GM12878 (cell line): ENCODE data around the gene LDLRAP1. TPM values are rescaled to one million over a fixed set of nuclear protein-coding genes. Genes with fewer than 3 reads are reported as not detected.

ENCODE experiments used
- ATAC-seq: fragments of 200-7000 bp; cut with Tn5 transposase; 3 replicates; pipeline ENCODE4 v1.9.1; 2020; ENCODE audit warnings: mild to moderate bottlenecking, moderate library complexity
- BruUV-seq: library from RNA; stranded (reverse); fragments of 400-500 nt; replicated peaks from 2 replicates; lab custom pipeline; 2021; lab: Mats Ljungman, UMichigan
- CTCF ChIA-PET: fragments of 300-600 bp; sonication (Branson Sonifier 250); formaldehyde crosslinking; extraction: SDS; loops from one replicate; lab custom pipeline; 2021; ENCODE audit warnings: inconsistent platforms; lab: Yijun Ruan, JAX
- POLR2A ChIA-PET: fragments of 350-600 bp; formaldehyde crosslinking; extraction: SDS; loops from one replicate; lab custom pipeline; 2021; ENCODE audit warnings: inconsistent platforms; lab: Charles Lee
- RAD21 ChIA-PET: fragments of 300-600 bp; sonication (Branson Sonifier 250); formaldehyde crosslinking; loops from one replicate; lab custom pipeline; 2023; ENCODE audit warnings: antibody characterized with exemption; ENCODE audit not compliant: unreplicated experiment; lab: Charles Lee
- SMC1A ChIA-PET: fragments of 300-600 bp; sonication (Branson Sonifier 250); formaldehyde crosslinking; loops from one replicate; lab custom pipeline; 2023; ENCODE audit not compliant: unreplicated experiment, uncharacterized antibody; lab: Charles Lee
- DNase-seq: peaks from one replicate; pipeline ENCODE4 v3.0.0-alpha.2; 2011; ENCODE audit warnings: low read depth, low spot score
- FAIRE-seq: peaks from 3 replicates; lab custom pipeline; 2011; peaks lifted over from hg19 to GRCh38; lab: Jason Lieb, UNC
- H2AFZ ChIP-seq: 2 replicates; pipeline ENCODE4 v1.6.0; 2011; ENCODE audit warnings: low read depth, low read length, control low read depth; ENCODE audit not compliant: control insufficient read depth
- H3K27ac ChIP-seq: 2 replicates; pipeline ENCODE4 v1.5.1; 2011; ENCODE audit warnings: control low read depth; ENCODE audit not compliant: control insufficient read depth, insufficient read depth
- H3K27me3 ChIP-seq, 2 experiments: replicated peaks in 1 of 2; 2 replicates each; pipeline versions ENCODE4 v1.6.0 to v1.6.1; 2011; ENCODE audit warnings: low read length in 1 of 2; ENCODE audit not compliant: control insufficient read depth in 2 of 2, insufficient read depth in 2 of 2
- H3K36me3 ChIP-seq, 2 experiments: 2 replicates each; pipeline ENCODE4 v1.5.1; 2011; ENCODE audit warnings: low read length in 1 of 2; ENCODE audit not compliant: control insufficient read depth in 2 of 2, insufficient read depth in 2 of 2
- H3K4me1 ChIP-seq: 2 replicates; pipeline ENCODE4 v1.6.1; 2011; ENCODE audit warnings: mild to moderate bottlenecking, low read length, moderate library complexity, mixed read lengths; ENCODE audit not compliant: control insufficient read depth, insufficient read depth
- H3K4me2 ChIP-seq: 2 replicates; pipeline ENCODE4 v1.6.0; 2011; ENCODE audit warnings: control low read depth; ENCODE audit not compliant: control insufficient read depth, insufficient read depth
- H3K4me3 ChIP-seq: fragments of 200-600 bp; sonication (generic); 2 replicates; pipeline ENCODE4 v1.5.1; 2016
- H3K79me2 ChIP-seq: 2 replicates; pipeline ENCODE4 v1.6.0; 2011; ENCODE audit warnings: low read length; ENCODE audit not compliant: control insufficient read depth, insufficient read depth
- H3K9ac ChIP-seq: 2 replicates; pipeline ENCODE4 v1.8.0; 2011; ENCODE audit warnings: low read length, control low read depth, mixed read lengths; ENCODE audit not compliant: control insufficient read depth, insufficient read depth
- H3K9me3 ChIP-seq: replicated peaks from 3 replicates; pipeline ENCODE4 v1.5.1; 2011; ENCODE audit warnings: mild to moderate bottlenecking, low read length; ENCODE audit not compliant: control insufficient read depth, insufficient read depth
- H4K20me1 ChIP-seq: 2 replicates; pipeline ENCODE4 v1.6.0; 2011; ENCODE audit not compliant: control insufficient read depth, insufficient read depth
- CBX3 ChIP-seq: fragments of 200-600 bp; sonication (generic); IDR thresholded peaks from 2 replicates; pipeline ENCODE4 v1.6.1; 2016; ENCODE audit warnings: low read depth, borderline replicate concordance
- CEBPB ChIP-seq, 2 experiments: fragments of 150-350 bp in 1 of 2; IDR thresholded peaks; 2 replicates each; pipeline ENCODE4 v1.6.1; 2012 to 2014; ENCODE audit warnings: low read depth in 2 of 2, low read length in 2 of 2, borderline replicate concordance in 1 of 2, inconsistent platforms in 1 of 2
- CHD4 ChIP-seq: fragments of 200-600 bp; sonication (generic); IDR thresholded peaks from 2 replicates; pipeline ENCODE4 v1.6.1; 2016; ENCODE audit warnings: mild to moderate bottlenecking
- E2F8 ChIP-seq: fragments of 450-650 bp; IDR thresholded peaks from 2 replicates; pipeline ENCODE4 v1.6.1; 2018; ENCODE audit warnings: mild to moderate bottlenecking, low read depth, moderate library complexity; ENCODE audit not compliant: partially characterized antibody
- FOS ChIP-seq: IDR thresholded peaks from 3 replicates; pipeline ENCODE4 v1.6.1; 2011; ENCODE audit warnings: borderline replicate concordance; ENCODE audit not compliant: insufficient read length; ENCODE audit errors: extremely low read depth
- IKZF2 ChIP-seq, 2 experiments: fragments of 450-650 bp; IDR thresholded peaks; 2 replicates each; pipeline ENCODE4 v1.6.1; 2017; ENCODE audit warnings: mild to moderate bottlenecking in 2 of 2, moderate library complexity in 2 of 2
- KDM1A ChIP-seq: fragments of 200-600 bp; sonication (generic); IDR thresholded peaks from 2 replicates; pipeline ENCODE4 v1.6.1; 2016; ENCODE audit warnings: borderline replicate concordance
- MXI1 ChIP-seq: fragments of 150-350 bp; IDR thresholded peaks from 2 replicates; pipeline ENCODE4 v1.6.1; 2011; ENCODE audit warnings: low read depth, mild to moderate bottlenecking, inconsistent platforms, low read length, improper control_type of control experiment
- NFYA ChIP-seq: IDR thresholded peaks from 2 replicates; pipeline ENCODE4 v1.6.1; 2011; ENCODE audit warnings: low read depth, mild to moderate bottlenecking, low read length, improper control_type of control experiment, borderline replicate concordance
- PAX5 ChIP-seq: IDR thresholded peaks from 2 replicates; pipeline ENCODE4 v1.6.1; 2011; ENCODE audit warnings: low read depth, low read length, borderline replicate concordance
- PRDM15 ChIP-seq: fragments of 450-650 bp; formaldehyde crosslinking; IDR thresholded peaks from 2 replicates; pipeline ENCODE4 v1.4.0; 2020; ENCODE audit warnings: mild to moderate bottlenecking, moderate library complexity
- RAD51 ChIP-seq: fragments of 450-650 bp; IDR thresholded peaks from 2 replicates; pipeline ENCODE4 v1.6.1; 2016; ENCODE audit warnings: moderate library complexity, mild to moderate bottlenecking, inconsistent platforms
- RCOR1 ChIP-seq: conservative IDR thresholded peaks from 2 replicates; pipeline ENCODE4 v1.6.1; 2012; ENCODE audit warnings: low read depth, low read length, improper control_type of control experiment
- SREBF1 ChIP-seq: IDR thresholded peaks from 2 replicates; pipeline ENCODE4 v1.6.1; 2012; ENCODE audit warnings: mild to moderate bottlenecking, low read length
- SUPT20H ChIP-seq: IDR thresholded peaks from 2 replicates; pipeline ENCODE4 v1.6.1; 2011; ENCODE audit warnings: low read depth, mild to moderate bottlenecking, low read length, moderate library complexity, borderline replicate concordance; ENCODE audit not compliant: control insufficient read depth
- TCF12 ChIP-seq: IDR thresholded peaks from 2 replicates; pipeline ENCODE4 v1.6.1; 2011; ENCODE audit warnings: low read depth, mild to moderate bottlenecking, low read length
- USF2 ChIP-seq: IDR thresholded peaks from 2 replicates; pipeline ENCODE4 v1.6.1; 2011; ENCODE audit warnings: low read depth, low read length, improper control_type of control experiment, borderline replicate concordance
- WGBS: methylation state at CpG from one replicate; pipeline ENCODE4 v1.1.6; 2016; ENCODE audit warnings: low lambda C conversion rate; ENCODE audit not compliant: insufficient replicate concordance, insufficient coverage; ENCODE audit errors: missing lambda C conversion rate; 5-methylcytosine and 5-hydroxymethylcytosine counted together
- in situ Hi-C: fragments of 300-500 bp; cut with MboI; formaldehyde crosslinking; loops from 9 replicates; pipeline ENCODE4 v1.14.3; 2018; ENCODE audit warnings: mixed read lengths
- intact Hi-C: fragments of 100-400 bp; cut with micrococcal nuclease; formaldehyde crosslinking; loops from one replicate; pipeline ENCODE4 v1.14.2; 2022; ENCODE audit not compliant: unreplicated experiment
- polyA plus RNA-seq, 11 experiments: library from polyadenylated mRNA; depleted of rRNA in 4 of 11; unstranded in 6 of 11; stranded (reverse) in 5 of 11; fragments of >200 nt; fragmentation: Nextera tagmentation in 4 of 11; fragmentation: Illumina TruSeq in 1 of 11; extraction: Ambion mirVana in 4 of 11; extraction: Trizol in 1 of 11; gene quantifications; 1 replicate in 1 of 11; 2 replicates in 10 of 11; pipeline versions ENCODE4 v1.2.1 to v1.2.3, GENCODE V29; 2011 to 2016; ENCODE audit warnings: inconsistent platforms in 2 of 11, missing spikeins in 2 of 11, low read depth in 1 of 11
- total RNA-seq, 4 experiments: library from RNA; depleted of rRNA in 3 of 4; stranded (reverse); fragments of >200 nt in 3 of 4; fragmentation: Illumina TruSeq in 1 of 4; extraction: Trizol in 1 of 4; gene quantifications; 2 replicates each; pipeline versions ENCODE4 v1.2.1 to v1.2.3, GENCODE V29; 2013 to 2021

Gene LDLRAP1
- total and polyA plus RNA-seq, 10 of the 15 experiments (the other 5 are each of a cell fraction or from before 2014, with no cell fraction given): 0.43 to 37.6 (median 22.0) TPM

- CTCF ChIA-PET: interaction anchor here (0.5 kb wide), 1 partner anchor 126 kb away, joined by 5 read pairs; no protein-coding TSS in a partner anchor
- RAD21 ChIA-PET: no interaction called here
- no peak overlapping the region for H3K27ac ChIP-seq
- H3K79me2 ChIP-seq: no peaks in the 10 kb centered on the region
- POLR2A ChIA-PET: no interaction called here
- in situ Hi-C loops: no loop called here
- intact Hi-C loops: loop anchor here (10.0 kb wide), 1 partner anchor 245 kb away; no protein-coding TSS in a partner anchor
- ATAC-seq: no peak; the same call in 2 of the 3 replicates
- no TSS peak for BruUV-seq
- no peak overlapping the region for H3K4me2 ChIP-seq
- SMC1A ChIA-PET: no interaction called here
- no peaks in the 10 kb centered on the region for H3K36me3 ChIP-seq
- H3K9ac ChIP-seq: no peak overlapping the region
- H4K20me1 ChIP-seq: no peaks in the 10 kb centered on the region
- H3K4me1 ChIP-seq: no peaks in the 10 kb centered on the region
- no peak for DNase-seq
- no peaks in the 10 kb centered on the region; a peak in 1 of 4 replicates for H3K27me3 ChIP-seq
- no peak overlapping the region for H2AFZ ChIP-seq
- H3K9me3 ChIP-seq: no peaks in the 10 kb centered on the region
- 27% methylated on average over 11 of the region's 18 CpGs for WGBS
- H3K4me3 ChIP-seq: no peak overlapping the region
- FAIRE-seq: no peak
- TF ChIP-seq KDM1A (no peak), CEBPB (IDR thresholded peaks at IDR 0.05; ENCODE audit: borderline replicate concordance in 1 of 2, low read depth in 2 of 2, low read length in 2 of 2) (no peak), PAX5 (no peak), IKZF2 (IDR thresholded peaks at IDR 0.05) (no peak), FOS (no peak), PRDM15 (CRISPR knock-in tag) (no peak), USF2 (no peak), CBX3 (no peak), RCOR1 (no peak), RAD51 (no peak), CHD4 (no peak), TCF12 (no peak), MXI1 (no peak), SUPT20H (no peak), E2F8 (no peak), SREBF1 (no peak), NFYA (no peak)
Observed at GRCh38 chr1:25529518-25530185, 13.8 kb upstream of the LDLRAP1 start.
